Body of pancreas (tissue), 4 donors: ENCODE measurements around the gene METAP1. TPM values are rescaled to one million over a fixed set of nuclear protein-coding genes. Genes with fewer than 3 reads are reported as not detected.

ENCODE experiments used
- ATAC-seq: fragments of 150-250 bp; one replicate; pipeline ENCODE4 v1.9.1; 2016
- DNase-seq, 4 donors: peaks; one replicate each; pipeline ENCODE4 v3.0.0-alpha.2; 2019
- H3K27ac ChIP-seq, 4 donors: fragments of 200-600 bp; sonication (generic); 1 replicate in 3 of 4; 2 replicates in 1 of 4; pipeline versions ENCODE4 v1.5.1 to v1.6.1; 2016 to 2019; ENCODE audit warnings: mild to moderate bottlenecking in 1 of 4, mixed read lengths in 1 of 4, moderate library complexity in 1 of 4
- H3K27me3 ChIP-seq, 2 donors: fragments of 200-600 bp; sonication (generic); one replicate each; pipeline ENCODE4 v1.6.0; 2016; ENCODE audit warnings: mild to moderate bottlenecking in 1 of 2
- H3K36me3 ChIP-seq, 2 donors: fragments of 200-600 bp; sonication (generic); replicated peaks in 1 of 2; 2 replicates each; pipeline ENCODE4 v1.5.1; 2016; ENCODE audit warnings: low read depth in 2 of 2; ENCODE audit not compliant: insufficient read depth in 1 of 2
- H3K4me1 ChIP-seq: fragments of 200-600 bp; sonication (generic); one replicate; pipeline ENCODE4 v1.6.0; 2016
- H3K4me3 ChIP-seq, 2 donors: fragments of 200-600 bp; sonication (generic); 1 replicate in 1 of 2; 2 replicates in 1 of 2; pipeline ENCODE4 v1.5.1; 2016 to 2019
- H3K9me3 ChIP-seq, 3 donors: fragments of 200-600 bp; sonication (generic); 1 replicate in 2 of 3; 2 replicates in 1 of 3; pipeline ENCODE4 v1.5.1; 2016
- CTCF ChIP-seq, 7 experiments: fragments of 450-650 bp in 4 of 7; fragments of 200-600 bp in 3 of 7; sonication (generic) in 3 of 7; IDR thresholded peaks; one replicate each; pipeline ENCODE4 v1.5.1; 2016 to 2019; ENCODE audit warnings: antibody characterized with exemption in 7 of 7
- POLR2A ChIP-seq, 3 donors: fragments of 450-650 bp; IDR thresholded peaks; one replicate each; pipeline ENCODE4 v1.6.1; 2016; ENCODE audit warnings: antibody characterized with exemption in 3 of 3, mild to moderate bottlenecking in 2 of 3
- WGBS, 2 donors: methylation state at CpG; one replicate each; pipeline ENCODE4 v1.1.5; 2017; 5-methylcytosine and 5-hydroxymethylcytosine counted together
- intact Hi-C: fragments of 100-400 bp; cut with DNase I; formaldehyde crosslinking; loops from one replicate; pipeline ENCODE4 v1.15.1; 2023
- total RNA-seq, 2 donors: library from RNA; depleted of rRNA; stranded (reverse); fragments of >200 nt; gene quantifications; one replicate each; pipeline ENCODE4 v1.1.0, GENCODE V29; 2016

The METAP1 gene
- total RNA-seq = 10 to 100 TPM; 21.1 to 21.8 TPM

- DNase-seq (peak; percentile 93 to 95 (median 94)), ATAC-seq (peak; percentile 92)
- Histone ChIP-seq H3K4me1 (peaks cover 18% of the 10 kb centered on the region), H3K4me3 (peak within 1 kb of the TSS; percentile 83 to 93), H3K36me3 (no peaks in the 10 kb centered on the region), H3K27me3 (no peaks in the 10 kb centered on the region), H3K9me3 (no peaks in the 10 kb centered on the region), H3K27ac (peak within 1 kb of the TSS; percentile 81 to 93 (median 88))
- intact Hi-C loops = loop anchor here (10.0 kb wide), 1 partner anchor 59 kb away; no protein-coding TSS in a partner anchor
- TF ChIP-seq CTCF (IDR thresholded peaks at IDR 0.05) = peak in 6 of 7 experiments; percentile 16 to 78 (median 54)
- peak; percentile 45 to 87 (median 86) for TF ChIP-seq POLR2A (IDR thresholded peaks at IDR 0.05)
- WGBS, 2 donors = 0 to 3% methylated on average over 13 to 28 of the region's 94 CpGs
Measured at GRCh38 chr4:98995183-98996055, at the start of gene METAP1. TSS of gene METAP1 (plus strand) at chr4:98995721. CDS start at chr4:98995754, 33 bp downstream.

- Histone ChIP-seq H3K27ac (no peak overlapping the region), H3K4me3 (no peak overlapping the region), H3K9me3 (no peaks in the 10 kb centered on the region), H3K4me1 (no peaks in the 10 kb centered on the region), H3K27me3 (no peaks in the 10 kb centered on the region), H3K36me3 (no peaks in the 10 kb centered on the region)
- intact Hi-C loops = no loop called here
- ATAC-seq (no peak), DNase-seq (no peak)
- 87 to 88% methylated on average over 1 of the region's 1 CpG for WGBS, 2 donors
- TF ChIP-seq CTCF (IDR thresholded peaks at IDR 0.05) (no peak), POLR2A (IDR thresholded peaks at IDR 0.05) (no peak)
Measured at GRCh38 chr4:98946359-98946758, 49.2 kb upstream of the METAP1 start.

GRCh38 chr4:98950925-98951324, 44.6 kb upstream of the METAP1 start:
- Histone ChIP-seq H3K27me3 (no peaks in the 10 kb centered on the region), H3K36me3 (no peaks in the 10 kb centered on the region), H3K4me1 (no peaks in the 10 kb centered on the region), H3K4me3 (no peak overlapping the region), H3K27ac (no peak overlapping the region), H3K9me3 (no peaks in the 10 kb centered on the region)
- no peak for ATAC-seq
- DNase-seq = no peak
- TF ChIP-seq POLR2A (IDR thresholded peaks at IDR 0.05) (no peak), CTCF (IDR thresholded peaks at IDR 0.05) (no peak)
- WGBS, 2 donors = 87 to 89% methylated on average over 1 of the region's 1 CpG
- intact Hi-C loops = no loop called here

GRCh38 chr4:98951710-98952109, 43.8 kb upstream of the METAP1 start:
- Histone ChIP-seq H3K9me3 (no peaks in the 10 kb centered on the region), H3K27me3 (no peaks in the 10 kb centered on the region), H3K36me3 (no peaks in the 10 kb centered on the region), H3K27ac (no peak overlapping the region), H3K4me3 (no peak overlapping the region), H3K4me1 (no peaks in the 10 kb centered on the region)
- ATAC-seq (no peak), DNase-seq (no peak)
- no peak for TF ChIP-seq CTCF (IDR thresholded peaks at IDR 0.05)
- TF ChIP-seq POLR2A (IDR thresholded peaks at IDR 0.05) = no peak
- 79 to 82% methylated on average over 3 of the region's 3 CpGs for WGBS, 2 donors
- intact Hi-C loops = no loop called here
